Smooth muscle cell (in vitro differentiated cells): ENCODE results near the gene DENND4C. TPM values are rescaled to one million over a fixed set of nuclear protein-coding genes. Genes with fewer than 3 reads are reported as not detected.
"Not testable (repeated sequence)": the region's sequence is repeated elsewhere in the genome, so short reads cannot be mapped to it uniquely, and the experiment has no call there.

ENCODE experiments used
- DNase-seq: peaks from one replicate; lab custom pipeline; 2025; ENCODE audit not compliant: unreplicated experiment; lab: John Stamatoyannopoulos, UW
- H2AFZ ChIP-seq: fragments of 200-600 bp; sonication (generic); 2 replicates; pipeline ENCODE4 v1.6.0; 2016; ENCODE audit warnings: antibody characterized with exemption, low read depth, mild to moderate bottlenecking
- H3F3A ChIP-seq: fragments of 200-600 bp; sonication (generic); 2 replicates; pipeline ENCODE4 v1.6.0; 2017; ENCODE audit warnings: antibody characterized with exemption, low read depth
- H3K27ac ChIP-seq: fragments of 200-600 bp; sonication (generic); 2 replicates; pipeline ENCODE4 v1.5.1; 2016; ENCODE audit warnings: low read depth, mild to moderate bottlenecking
- H3K27me3 ChIP-seq: fragments of 200-600 bp; sonication (generic); 2 replicates; pipeline ENCODE4 v1.6.1; 2016; ENCODE audit warnings: low read depth, mild to moderate bottlenecking
- H3K36me3 ChIP-seq: fragments of 200-600 bp; sonication (generic); 2 replicates; pipeline ENCODE4 v1.5.1; 2016; ENCODE audit warnings: low read depth
- H3K4me1 ChIP-seq: fragments of 200-600 bp; sonication (generic); 2 replicates; pipeline ENCODE4 v1.5.1; 2016; ENCODE audit warnings: low read depth
- H3K4me2 ChIP-seq: fragments of 200-600 bp; sonication (generic); 2 replicates; pipeline ENCODE4 v1.6.0; 2016; ENCODE audit warnings: mild to moderate bottlenecking
- H3K4me3 ChIP-seq: fragments of 200-600 bp; sonication (generic); 2 replicates; pipeline ENCODE4 v1.5.1; 2016; ENCODE audit warnings: mild to moderate bottlenecking
- H3K79me2 ChIP-seq: fragments of 200-600 bp; sonication (generic); 2 replicates; pipeline ENCODE4 v1.6.0; 2016; ENCODE audit warnings: low read depth, mild to moderate bottlenecking
- H3K9ac ChIP-seq: fragments of 200-600 bp; sonication (generic); 2 replicates; pipeline ENCODE4 v1.6.0; 2016; ENCODE audit warnings: low read depth
- H3K9me3 ChIP-seq: fragments of 200-600 bp; sonication (generic); replicated peaks from 2 replicates; pipeline ENCODE4 v1.5.1; 2016; ENCODE audit warnings: low read depth
- H4K20me1 ChIP-seq: fragments of 200-600 bp; sonication (generic); 2 replicates; pipeline ENCODE4 v1.6.0; 2016; ENCODE audit warnings: low read depth
- WGBS: methylation state at CpG from one replicate; pipeline ENCODE4 v1.1.7; 2016; ENCODE audit warnings: low lambda C conversion rate; 5-methylcytosine and 5-hydroxymethylcytosine counted together
- polyA plus RNA-seq: library from polyadenylated mRNA; unstranded; fragments of >200 nt; fragmentation: Nextera tagmentation; extraction: Ambion mirVana; gene quantifications from 2 replicates; pipeline ENCODE4 v1.2.1, GENCODE V29; 2016
- total RNA-seq: library from RNA; depleted of rRNA; stranded (reverse); fragments of >200 nt; gene quantifications from 2 replicates; pipeline ENCODE4 v1.2.3, GENCODE V29; 2014
- TF ChIP-seq, protein P1 (sequence below): fragments of 200-600 bp; sonication (generic); IDR thresholded peaks from 2 replicates; pipeline ENCODE4 v1.5.1; 2017; ENCODE audit warnings: borderline replicate concordance, mild to moderate bottlenecking, antibody characterized with exemption; ENCODE audit not compliant: insufficient read depth, poor library complexity, severe bottlenecking

Gene DENND4C
- total and polyA plus RNA-seq, 2 experiments from 2014 or later: 4.0 to 24.8 TPM

DNA sequence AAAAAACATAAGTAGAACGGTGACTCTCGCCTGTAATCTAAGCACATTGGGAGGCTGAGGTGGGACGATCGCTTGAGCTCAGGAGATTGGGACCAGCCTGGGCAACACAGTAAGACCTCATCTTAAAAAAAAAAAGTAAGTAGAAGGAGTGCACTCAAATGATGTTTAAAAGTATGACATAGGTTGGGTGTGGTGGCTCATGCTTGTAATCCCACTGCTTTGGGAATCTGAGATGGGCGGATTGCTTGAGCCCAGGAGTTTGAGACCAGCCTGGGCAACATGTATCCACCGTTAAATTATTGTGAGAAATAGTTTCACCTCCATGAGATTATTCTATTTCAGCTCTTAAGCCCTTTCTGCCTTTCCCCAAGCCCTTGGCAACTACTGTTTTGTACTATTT, 11.2 kb downstream of the DENND4C start:
- H4K20me1 ChIP-seq: peaks cover 84% of the 10 kb centered on the region
- H3K4me1 ChIP-seq: no peaks in the 10 kb centered on the region
- H2AFZ ChIP-seq: no peak overlapping the region
- H3K36me3 ChIP-seq: no peaks in the 10 kb centered on the region
- H3K27ac ChIP-seq: no peak overlapping the region
- no peaks in the 10 kb centered on the region for H3K9me3 ChIP-seq
- no peaks in the 10 kb centered on the region for H3F3A ChIP-seq
- no peaks in the 10 kb centered on the region for H3K27me3 ChIP-seq
- 67% methylated on average over 6 of the region's 6 CpGs for WGBS
- H3K79me2 ChIP-seq: peaks cover 91% of the 10 kb centered on the region
- H3K9ac ChIP-seq: no peak overlapping the region
- TF ChIP-seq, protein P1, sequence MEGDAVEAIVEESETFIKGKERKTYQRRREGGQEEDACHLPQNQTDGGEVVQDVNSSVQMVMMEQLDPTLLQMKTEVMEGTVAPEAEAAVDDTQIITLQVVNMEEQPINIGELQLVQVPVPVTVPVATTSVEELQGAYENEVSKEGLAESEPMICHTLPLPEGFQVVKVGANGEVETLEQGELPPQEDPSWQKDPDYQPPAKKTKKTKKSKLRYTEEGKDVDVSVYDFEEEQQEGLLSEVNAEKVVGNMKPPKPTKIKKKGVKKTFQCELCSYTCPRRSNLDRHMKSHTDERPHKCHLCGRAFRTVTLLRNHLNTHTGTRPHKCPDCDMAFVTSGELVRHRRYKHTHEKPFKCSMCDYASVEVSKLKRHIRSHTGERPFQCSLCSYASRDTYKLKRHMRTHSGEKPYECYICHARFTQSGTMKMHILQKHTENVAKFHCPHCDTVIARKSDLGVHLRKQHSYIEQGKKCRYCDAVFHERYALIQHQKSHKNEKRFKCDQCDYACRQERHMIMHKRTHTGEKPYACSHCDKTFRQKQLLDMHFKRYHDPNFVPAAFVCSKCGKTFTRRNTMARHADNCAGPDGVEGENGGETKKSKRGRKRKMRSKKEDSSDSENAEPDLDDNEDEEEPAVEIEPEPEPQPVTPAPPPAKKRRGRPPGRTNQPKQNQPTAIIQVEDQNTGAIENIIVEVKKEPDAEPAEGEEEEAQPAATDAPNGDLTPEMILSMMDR: no peak
- no peak overlapping the region for H3K4me3 ChIP-seq
- H3K4me2 ChIP-seq: no peak overlapping the region
- DNase-seq: no peak

DNA sequence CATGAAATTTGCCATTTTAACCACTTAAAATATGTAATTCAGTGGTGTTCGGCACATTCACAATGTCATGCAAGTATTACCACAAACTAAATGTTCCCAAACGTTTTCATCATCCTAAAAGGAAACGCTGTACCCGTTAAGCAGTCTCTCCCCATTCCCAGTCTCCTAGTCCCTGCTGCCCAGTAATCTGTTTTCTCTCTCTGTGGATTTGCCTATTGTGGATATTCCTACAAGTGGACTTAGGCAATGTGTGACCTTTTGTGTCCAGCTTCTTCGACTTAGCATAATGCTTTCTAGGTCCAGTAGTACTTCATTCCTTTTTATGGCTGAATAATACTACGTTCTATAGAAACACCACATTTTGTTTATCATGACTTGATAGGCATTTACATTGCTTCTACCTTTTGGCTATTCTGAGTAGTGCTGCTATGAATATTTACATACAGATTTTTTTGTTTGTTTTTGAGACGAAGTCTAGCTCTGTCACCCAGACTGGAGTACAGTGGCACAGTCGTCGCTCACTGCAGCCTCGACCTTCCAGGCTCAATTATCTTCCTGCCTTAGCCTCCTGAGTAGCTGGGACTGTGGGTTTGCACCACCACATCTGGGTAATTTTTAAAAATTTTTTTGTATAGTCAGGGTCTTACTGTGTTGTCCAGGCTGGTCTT, 13.0 kb downstream of the DENND4C start:
- H3K27me3 ChIP-seq: no peaks in the 10 kb centered on the region
- no peaks in the 10 kb centered on the region for H3K9me3 ChIP-seq
- H2AFZ ChIP-seq: no peak overlapping the region
- H3K36me3 ChIP-seq: no peaks in the 10 kb centered on the region
- DNase-seq: no peak
- no peak overlapping the region for H3K4me3 ChIP-seq
- peaks cover 94% of the 10 kb centered on the region for H3K79me2 ChIP-seq
- TF ChIP-seq, protein P1: no peak
- H3K9ac ChIP-seq: no peak overlapping the region
- no peak overlapping the region for H3K27ac ChIP-seq
- H4K20me1 ChIP-seq: peaks cover 94% of the 10 kb centered on the region
- WGBS: 88% methylated on average over 10 of the region's 10 CpGs
- H3F3A ChIP-seq: no peaks in the 10 kb centered on the region
- H3K4me1 ChIP-seq: no peaks in the 10 kb centered on the region
- no peak overlapping the region for H3K4me2 ChIP-seq

DNA sequence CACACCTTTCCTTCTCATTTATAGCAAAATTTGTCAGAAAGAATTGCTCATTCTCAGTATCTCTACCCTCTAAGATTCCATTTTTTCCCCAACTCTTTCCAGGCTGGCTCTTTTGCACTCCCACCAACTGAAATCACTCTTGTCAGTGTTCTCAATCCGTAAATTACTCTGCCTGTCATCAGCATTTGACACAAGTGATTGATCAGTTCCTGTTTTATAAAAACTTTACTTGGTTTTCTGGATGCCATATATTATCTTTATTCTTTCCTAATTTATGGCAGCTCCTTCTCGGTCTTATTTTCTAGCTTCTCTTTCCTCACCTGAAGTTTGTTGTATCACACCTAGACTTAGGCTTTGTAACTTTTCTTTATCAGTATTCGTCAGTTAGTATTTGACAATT, 16.4 kb downstream of the DENND4C start:
- TF ChIP-seq, protein P1: no peak
- H3K9me3 ChIP-seq: no peaks in the 10 kb centered on the region
- no peaks in the 10 kb centered on the region for H3K27me3 ChIP-seq
- no peak overlapping the region for H3K27ac ChIP-seq
- peaks cover 90% of the 10 kb centered on the region for H4K20me1 ChIP-seq
- H3K4me3 ChIP-seq: no peak overlapping the region
- 91% methylated on average over 3 of the region's 3 CpGs for WGBS
- no peaks in the 10 kb centered on the region for H3F3A ChIP-seq
- no peaks in the 10 kb centered on the region for H3K36me3 ChIP-seq
- H3K4me2 ChIP-seq: no peak overlapping the region
- peaks cover 85% of the 10 kb centered on the region for H3K79me2 ChIP-seq
- DNase-seq: no peak
- no peak overlapping the region for H3K9ac ChIP-seq
- H2AFZ ChIP-seq: no peak overlapping the region
- H3K4me1 ChIP-seq: no peaks in the 10 kb centered on the region

DNA sequence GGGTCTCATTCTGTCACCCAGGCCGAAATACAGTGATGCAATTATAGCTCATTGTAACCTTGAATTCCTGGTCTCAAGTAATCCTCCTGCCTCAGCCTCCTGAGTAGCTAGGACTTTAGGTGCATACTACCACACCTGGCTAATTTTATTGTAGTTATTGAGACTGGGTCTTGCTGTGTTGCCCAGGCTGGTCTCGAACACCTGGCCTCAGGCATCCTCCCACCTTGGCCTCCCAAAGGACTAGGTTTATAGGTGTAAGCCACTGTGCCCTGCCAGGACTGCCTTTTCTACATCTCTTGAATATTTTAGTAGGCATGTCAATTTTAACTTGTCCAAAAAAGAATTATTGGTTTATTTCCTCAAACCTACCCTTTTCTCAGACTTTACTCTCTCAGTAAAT, 16.9 kb downstream of the DENND4C start:
- Histone ChIP-seq H3F3A (no peaks in the 10 kb centered on the region), H2AFZ (no peak overlapping the region), H3K4me2 (no peak overlapping the region), H3K4me3 (no peak overlapping the region), H3K9ac (no peak overlapping the region), H3K27me3 (no peaks in the 10 kb centered on the region), H3K27ac (no peak overlapping the region), H3K9me3 (no peaks in the 10 kb centered on the region), H3K4me1 (no peaks in the 10 kb centered on the region), H4K20me1 (peaks cover 90% of the 10 kb centered on the region), H3K79me2 (peaks cover 83% of the 10 kb centered on the region), H3K36me3 (no peaks in the 10 kb centered on the region)
- 95% methylated on average over 2 of the region's 2 CpGs for WGBS
- TF ChIP-seq, protein P1: no peak
- DNase-seq: no peak

DNA sequence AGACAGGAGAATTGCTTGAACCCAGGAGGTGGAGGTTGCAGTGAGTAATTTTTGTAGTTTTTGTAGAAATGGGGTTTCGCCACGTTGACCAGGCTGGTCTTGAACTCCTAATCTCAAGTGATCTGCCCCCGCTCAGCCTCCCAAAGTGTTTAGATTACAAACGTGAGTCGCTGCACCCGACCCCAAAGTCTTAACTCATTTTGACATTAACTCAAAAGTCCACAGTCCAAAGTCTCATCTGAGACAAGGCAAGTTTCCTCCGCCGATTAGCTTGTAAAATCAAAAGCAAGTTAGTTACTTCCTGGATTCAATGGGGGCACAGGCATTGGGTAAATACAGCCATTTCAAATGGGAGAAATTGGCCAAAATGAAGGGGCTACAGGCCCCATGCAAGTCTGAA, 19.9 kb downstream of the DENND4C start:
- H3F3A ChIP-seq, H3K9ac ChIP-seq, DNase-seq, H3K4me3 ChIP-seq, H3K27ac ChIP-seq, H3K27me3 ChIP-seq, H3K4me2 ChIP-seq, H2AFZ ChIP-seq, H3K36me3 ChIP-seq, H3K4me1 ChIP-seq, H3K9me3 ChIP-seq: not testable (repeated sequence)
- WGBS: 79% methylated on average over 8 of the region's 8 CpGs
- Histone ChIP-seq H4K20me1 (peaks cover 94% of the 10 kb centered on the region), H3K79me2 (peaks cover 86% of the 10 kb centered on the region)
